Fibroblast of lung (primary cell): ENCODE results near the gene TBC1D10B.

ENCODE experiments used
- CTCF ChIP-seq, 2 donors: IDR thresholded peaks in 1 of 2; conservative IDR thresholded peaks in 1 of 2; 1 replicate in 1 of 2; 2 replicates in 1 of 2; pipeline ENCODE4 v1.5.1; 2011 to 2012; ENCODE audit warnings: low read length in 2 of 2, control low read depth in 1 of 2, inconsistent platforms in 1 of 2, low read depth in 1 of 2, mild to moderate bottlenecking in 1 of 2
- EZH2 ChIP-seq: IDR thresholded peaks from 2 replicates; pipeline ENCODE4 v1.5.1; 2012; ENCODE audit warnings: low read length, control low read depth, mild to moderate bottlenecking; ENCODE audit errors: missing control alignments

GRCh38 chr16:30383521-30383920 is 13.2 kb upstream of the TBC1D10B start:
- no peak for TF ChIP-seq EZH2
- TF ChIP-seq CTCF (conservative IDR thresholded peaks at IDR 0.05 in 1 of 2, IDR thresholded peaks at IDR 0.05 in 1 of 2; ENCODE audit: low read depth in 1 of 2, low read length in 2 of 2): no peak
